Gastroesophageal sphincter (tissue), 4 donors: ENCODE data around the gene SLC38A9. TPM values are rescaled to one million over a fixed set of nuclear protein-coding genes. Genes with fewer than 3 reads are reported as not detected.

ENCODE experiments used
- ATAC-seq: fragments of 150-250 bp; one replicate; pipeline ENCODE4 v1.9.1; 2016; ENCODE audit warnings: mild to moderate bottlenecking, moderate library complexity
- H3K27ac ChIP-seq, 4 donors: fragments of 200-600 bp; sonication (generic) in 3 of 4; 1 replicate in 3 of 4; 2 replicates in 1 of 4; pipeline ENCODE4 v1.5.1; 2016 to 2019
- H3K27me3 ChIP-seq: fragments of 200-600 bp; sonication (generic); one replicate; pipeline ENCODE4 v1.5.1; 2019
- H3K36me3 ChIP-seq, 2 donors: fragments of 200-600 bp; sonication (generic); one replicate each; pipeline ENCODE4 v1.5.1; 2019; ENCODE audit warnings: control low read depth in 1 of 2
- H3K4me1 ChIP-seq, 3 donors: fragments of 200-600 bp; sonication (generic); 1 replicate in 2 of 3; 2 replicates in 1 of 3; pipeline ENCODE4 v1.5.1; 2016 to 2019; ENCODE audit warnings: control low read depth in 2 of 3
- H3K4me3 ChIP-seq, 2 donors: fragments of 200-600 bp; sonication (generic); one replicate each; pipeline ENCODE4 v1.5.1; 2019; ENCODE audit warnings: mild to moderate bottlenecking in 1 of 2, moderate library complexity in 1 of 2
- H3K9me3 ChIP-seq, 3 donors: fragments of 200-600 bp; sonication (generic); one replicate each; pipeline ENCODE4 v1.5.1; 2017 to 2019; ENCODE audit warnings: control low read depth in 2 of 3
- EP300 ChIP-seq: sonication (generic); formaldehyde crosslinking; IDR thresholded peaks from one replicate; pipeline ENCODE4 v1.6.1; 2017; ENCODE audit warnings: antibody characterized with exemption, mild to moderate bottlenecking
- POLR2A ChIP-seq, 2 donors: fragments of 450-650 bp; IDR thresholded peaks; one replicate each; pipeline ENCODE4 v1.6.1; 2017; ENCODE audit warnings: antibody characterized with exemption in 2 of 2, mild to moderate bottlenecking in 2 of 2, moderate library complexity in 1 of 2
- POLR2AphosphoS5 ChIP-seq: sonication (generic); formaldehyde crosslinking; IDR thresholded peaks from one replicate; pipeline ENCODE4 v1.6.1; 2017; ENCODE audit warnings: antibody characterized with exemption
- WGBS, 2 donors: methylation state at CpG; one replicate each; pipeline ENCODE4 v1.1.5; 2018; ENCODE audit warnings: low coverage in 1 of 2; 5-methylcytosine and 5-hydroxymethylcytosine counted together
- total RNA-seq, 4 donors: library from RNA; depleted of rRNA; stranded (reverse); fragments of >200 nt; gene quantifications; one replicate each; pipeline ENCODE4 v1.1.0, GENCODE V29; 2016
- TF ChIP-seq, protein P1 (sequence below), 4 experiments: fragments of 200-600 bp in 2 of 4; fragments of 450-650 bp in 2 of 4; sonication (generic) in 1 of 4; IDR thresholded peaks; one replicate each; pipeline ENCODE4 v1.5.1; 2017 to 2019; ENCODE audit warnings: antibody characterized with exemption in 4 of 4, mild to moderate bottlenecking in 2 of 4, moderate library complexity in 2 of 4

Gene SLC38A9
- total RNA-seq, 4 donors from 2014 or later, result 10.1 to 13.2 (median 11.4) TPM

DNA sequence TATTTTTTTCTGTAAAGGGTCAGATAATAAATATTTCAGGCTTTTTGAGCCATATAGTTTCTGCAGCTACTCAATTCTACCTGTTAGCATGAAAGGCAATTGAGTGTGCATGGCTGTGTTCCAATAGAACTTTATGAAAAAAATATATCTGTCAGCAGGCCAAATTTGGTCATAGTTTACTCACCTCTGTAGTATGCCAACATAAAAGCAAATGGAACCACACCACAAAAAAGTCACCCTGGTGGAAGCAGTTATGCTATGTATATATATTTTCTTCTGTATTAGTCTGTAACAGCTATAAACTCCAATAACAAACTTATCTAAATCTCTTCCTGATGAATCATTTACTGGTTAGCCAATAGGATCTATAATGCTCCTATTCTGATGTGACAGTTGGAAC, 3.4 kb downstream of the SLC38A9 start:
- H3K27ac ChIP-seq, result no peak overlapping the region
- no peaks in the 10 kb centered on the region for H3K9me3 ChIP-seq
- no peak overlapping the region for H3K4me3 ChIP-seq
- no peak for ATAC-seq
- no peaks in the 10 kb centered on the region for H3K27me3 ChIP-seq
- H3K4me1 ChIP-seq, result peaks cover 0 to 19% (median 6%) of the 10 kb centered on the region in 3 donors
- TF ChIP-seq EP300, result no peak
- no peak for TF ChIP-seq POLR2AphosphoS5
- TF ChIP-seq, protein P1, sequence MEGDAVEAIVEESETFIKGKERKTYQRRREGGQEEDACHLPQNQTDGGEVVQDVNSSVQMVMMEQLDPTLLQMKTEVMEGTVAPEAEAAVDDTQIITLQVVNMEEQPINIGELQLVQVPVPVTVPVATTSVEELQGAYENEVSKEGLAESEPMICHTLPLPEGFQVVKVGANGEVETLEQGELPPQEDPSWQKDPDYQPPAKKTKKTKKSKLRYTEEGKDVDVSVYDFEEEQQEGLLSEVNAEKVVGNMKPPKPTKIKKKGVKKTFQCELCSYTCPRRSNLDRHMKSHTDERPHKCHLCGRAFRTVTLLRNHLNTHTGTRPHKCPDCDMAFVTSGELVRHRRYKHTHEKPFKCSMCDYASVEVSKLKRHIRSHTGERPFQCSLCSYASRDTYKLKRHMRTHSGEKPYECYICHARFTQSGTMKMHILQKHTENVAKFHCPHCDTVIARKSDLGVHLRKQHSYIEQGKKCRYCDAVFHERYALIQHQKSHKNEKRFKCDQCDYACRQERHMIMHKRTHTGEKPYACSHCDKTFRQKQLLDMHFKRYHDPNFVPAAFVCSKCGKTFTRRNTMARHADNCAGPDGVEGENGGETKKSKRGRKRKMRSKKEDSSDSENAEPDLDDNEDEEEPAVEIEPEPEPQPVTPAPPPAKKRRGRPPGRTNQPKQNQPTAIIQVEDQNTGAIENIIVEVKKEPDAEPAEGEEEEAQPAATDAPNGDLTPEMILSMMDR (IDR thresholded peaks at IDR 0.05), result no peak
- TF ChIP-seq POLR2A (IDR thresholded peaks at IDR 0.05), result no peak
- peaks cover 0 to 14% of the 10 kb centered on the region in 2 donors for H3K36me3 ChIP-seq

DNA sequence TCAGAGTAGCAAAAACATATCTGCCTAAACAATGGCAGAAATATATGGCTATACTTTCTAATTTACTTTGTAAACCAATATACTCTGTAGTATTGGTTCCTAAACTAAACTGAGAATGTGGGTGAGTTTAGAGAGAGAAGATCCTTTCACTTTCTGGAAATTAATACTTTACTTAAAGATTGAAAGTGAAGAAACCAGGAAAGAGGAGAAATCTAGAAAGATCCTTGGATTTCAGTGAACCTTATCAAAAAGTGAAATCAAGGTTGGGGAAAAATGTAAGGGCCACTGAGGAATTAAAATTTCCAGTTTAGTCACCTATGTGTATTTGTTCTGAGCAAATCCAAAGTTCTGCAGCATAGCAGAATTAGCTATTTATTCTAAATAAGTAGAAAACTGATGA, 5.9 kb downstream of the SLC38A9 start:
- Histone ChIP-seq H3K36me3 (peaks cover 0 to 22% of the 10 kb centered on the region in 2 donors), H3K27ac (no peak overlapping the region), H3K27me3 (no peaks in the 10 kb centered on the region), H3K4me1 (peaks cover 0 to 8% (median 3%) of the 10 kb centered on the region in 3 donors), H3K9me3 (no peaks in the 10 kb centered on the region), H3K4me3 (no peak overlapping the region)
- TF ChIP-seq, protein P1 (IDR thresholded peaks at IDR 0.05), result no peak
- ATAC-seq, result no peak

- H3K4me3 ChIP-seq, result no peak overlapping the region
- WGBS, 2 donors, result 17 to 20% methylated on average over 1 of the region's 1 CpG
- no peak overlapping the region for H3K27ac ChIP-seq
- no peak for TF ChIP-seq EP300
- no peak for TF ChIP-seq POLR2A (IDR thresholded peaks at IDR 0.05)
- TF ChIP-seq POLR2AphosphoS5, result no peak
- TF ChIP-seq, protein P1 (IDR thresholded peaks at IDR 0.05), result no peak
- no peaks in the 10 kb centered on the region for H3K27me3 ChIP-seq
- peaks cover 0 to 17% of the 10 kb centered on the region in 2 donors for H3K36me3 ChIP-seq
- ATAC-seq, result no peak
- H3K9me3 ChIP-seq, result no peaks in the 10 kb centered on the region
- no peaks in the 10 kb centered on the region for H3K4me1 ChIP-seq
These were observed 9.4 kb downstream of the SLC38A9 start for GRCh38 chr5:55702598-55703345.

DNA sequence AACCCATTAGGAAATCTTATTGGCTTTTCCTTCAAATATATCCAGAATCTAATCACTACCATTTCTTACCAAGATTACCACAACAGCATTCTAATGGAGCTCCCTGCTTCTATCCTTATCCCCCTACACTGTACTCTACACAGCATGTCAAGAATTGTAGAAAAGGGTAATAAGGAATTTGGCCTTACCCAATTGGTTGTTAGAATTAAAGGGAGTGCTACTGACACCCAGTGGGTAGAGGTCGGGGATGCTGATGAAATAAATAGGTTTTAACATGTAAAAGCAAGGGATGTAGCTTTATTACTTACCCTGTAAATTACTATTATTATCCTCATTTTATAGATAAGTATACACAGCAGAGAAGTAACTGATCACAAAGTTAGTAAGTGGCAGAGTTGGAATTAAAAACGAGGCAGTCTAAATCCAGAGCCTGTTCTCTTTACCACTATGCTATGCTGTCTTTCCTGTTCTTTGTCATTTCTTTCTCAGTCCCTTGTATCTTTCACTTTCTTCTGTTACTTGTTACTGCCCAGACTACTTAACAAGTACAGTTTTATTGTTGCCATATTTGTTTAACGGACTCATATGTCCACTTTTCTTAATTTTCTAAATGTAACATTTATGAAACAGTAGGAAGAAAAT, 10.5 kb downstream of the SLC38A9 start:
- Histone ChIP-seq H3K36me3 (peaks cover 0 to 20% of the 10 kb centered on the region in 2 donors), H3K27me3 (no peaks in the 10 kb centered on the region), H3K4me1 (no peaks in the 10 kb centered on the region), H3K27ac (no peak overlapping the region), H3K9me3 (no peaks in the 10 kb centered on the region), H3K4me3 (no peak overlapping the region)
- WGBS, 2 donors, result 81 to 86% methylated on average over 3 of the region's 3 CpGs
- ATAC-seq, result no peak
- no peak for TF ChIP-seq POLR2AphosphoS5
- TF ChIP-seq POLR2A (IDR thresholded peaks at IDR 0.05), result no peak
- TF ChIP-seq, protein P1 (IDR thresholded peaks at IDR 0.05), result no peak
- no peak for TF ChIP-seq EP300

- peaks cover 0 to 20% of the 10 kb centered on the region in 2 donors for H3K36me3 ChIP-seq
- no peaks in the 10 kb centered on the region for H3K4me1 ChIP-seq
- no peaks in the 10 kb centered on the region for H3K9me3 ChIP-seq
- TF ChIP-seq POLR2AphosphoS5 (no peak), EP300 (no peak), POLR2A (IDR thresholded peaks at IDR 0.05) (no peak)
- TF ChIP-seq, protein P1 (IDR thresholded peaks at IDR 0.05), result no peak
- no peak overlapping the region for H3K27ac ChIP-seq
- no peak overlapping the region for H3K4me3 ChIP-seq
- 100% methylated on average over 1 to 2 of the region's 2 CpGs for WGBS, 2 donors
- H3K27me3 ChIP-seq, result no peaks in the 10 kb centered on the region
- no peak for ATAC-seq
These were observed 11.4 kb downstream of the SLC38A9 start for GRCh38 chr5:55700745-55701144.
